OCI-LY3 (cell line): ENCODE measurements around the gene PDE7B.

Experiments
- H2AFZ ChIP-seq: fragments of 200-600, 300-600 bp; shearing (Covaris generic); 2 replicates; pipeline ENCODE4 v1.6.0; 2014; ENCODE audit warnings: antibody characterized with exemption, low read depth, low read length
- H3K27ac ChIP-seq: fragments of 200-600, 300-600 bp; sonication (generic); 2 replicates; pipeline ENCODE4 v1.5.1; 2014; ENCODE audit warnings: mild to moderate bottlenecking, low read length, moderate library complexity, mixed read lengths
- H3K27me3 ChIP-seq: fragments of 200-600, 300-600 bp; sonication (generic); 2 replicates; pipeline ENCODE4 v1.6.1; 2014; ENCODE audit warnings: low read depth, low read length, mixed read lengths
- H3K36me3 ChIP-seq: fragments of 200-600, 300-600 bp; sonication (generic); replicated peaks from 2 replicates; pipeline ENCODE3; 2014; ENCODE audit warnings: low read depth, low read length, mixed read lengths
- H3K4me1 ChIP-seq: fragments of 300-600, 200-600 bp; sonication (generic); 2 replicates; pipeline ENCODE4 v1.6.1; 2014; ENCODE audit warnings: low read length, mixed read lengths
- H3K4me2 ChIP-seq: fragments of 200-600, 300-600 bp; sonication (generic); 2 replicates; pipeline ENCODE4 v1.6.1; 2014; ENCODE audit warnings: low read length, mixed read lengths
- H3K4me3 ChIP-seq: fragments of 300-600, 200-600 bp; sonication (generic); 2 replicates; pipeline ENCODE4 v1.5.1; 2014; ENCODE audit warnings: antibody characterized with exemption, mild to moderate bottlenecking, low read length, moderate library complexity
- H3K79me2 ChIP-seq: fragments of 300-600, 200-600 bp; shearing (Covaris generic); 2 replicates; pipeline ENCODE4 v1.6.1; 2014; ENCODE audit warnings: mild to moderate bottlenecking, low read length, mixed read lengths
- H3K9ac ChIP-seq: fragments of 300-600, 200-600 bp; shearing (Covaris generic); 2 replicates; pipeline ENCODE4 v1.6.0; 2014; ENCODE audit warnings: mild to moderate bottlenecking, low read length, moderate library complexity
- H3K9me3 ChIP-seq: fragments of 200-600, 300-600 bp; shearing (Covaris generic); 2 replicates; pipeline ENCODE4 v1.6.1; 2014; ENCODE audit warnings: low read length, mixed read lengths; ENCODE audit not compliant: insufficient read depth
- H4K20me1 ChIP-seq: fragments of 200-600, 300-600 bp; sonication (generic); 2 replicates; pipeline ENCODE4 v1.6.1; 2016; ENCODE audit warnings: low read length, mixed read lengths; ENCODE audit not compliant: insufficient read depth
- EZH2phosphoT487 ChIP-seq: fragments of 200-600 bp; shearing (Covaris generic); IDR thresholded peaks from 2 replicates; pipeline ENCODE4 v1.6.1; 2018; ENCODE audit warnings: antibody characterized with exemption, mixed run types, low read depth
- TF ChIP-seq, protein P1 (sequence below): fragments of 200-600, 300-600 bp; sonication (generic); IDR thresholded peaks from 2 replicates; pipeline ENCODE4 v1.5.1; 2014; ENCODE audit warnings: antibody characterized with exemption, low read length, low read depth

The PDE7B gene

DNA sequence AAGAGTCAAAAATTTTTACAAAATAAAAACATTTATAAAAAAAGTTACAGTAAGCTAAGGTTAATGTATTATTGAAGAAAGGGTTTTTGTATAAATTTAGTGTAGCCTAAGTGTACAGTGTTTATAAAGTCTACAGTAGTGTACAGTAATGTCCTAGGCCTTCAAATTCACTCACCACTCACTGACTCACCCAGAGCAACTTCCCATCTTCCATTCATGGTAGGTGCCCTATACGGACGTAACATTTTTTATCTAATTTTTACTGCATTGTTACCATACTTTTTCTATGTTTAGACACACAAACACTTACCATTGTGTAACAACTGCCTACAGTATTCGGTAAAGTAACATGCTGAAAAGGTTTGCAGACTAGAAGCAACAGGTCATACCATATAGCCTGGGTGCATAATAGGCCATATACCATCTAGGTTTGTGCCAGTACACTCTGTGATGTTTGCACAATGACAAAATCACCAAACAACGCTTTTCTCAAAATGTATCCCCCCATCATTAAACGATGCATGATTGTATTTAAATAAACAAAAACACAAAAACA is 392.6 kb downstream of the PDE7B start:
- Histone ChIP-seq H3K36me3 (peaks cover 19% of the 10 kb centered on the region), H4K20me1 (no peaks in the 10 kb centered on the region), H3K27ac (no peak overlapping the region), H3K4me1 (peaks cover 5% of the 10 kb centered on the region), H3K4me2 (no peak overlapping the region), H3K4me3 (no peak overlapping the region), H3K9ac (no peak overlapping the region), H2AFZ (no peak overlapping the region), H3K9me3 (no peaks in the 10 kb centered on the region), H3K27me3 (no peaks in the 10 kb centered on the region), H3K79me2 (peaks cover 22% of the 10 kb centered on the region)
- no peak for TF ChIP-seq EZH2phosphoT487
- TF ChIP-seq, protein P1, sequence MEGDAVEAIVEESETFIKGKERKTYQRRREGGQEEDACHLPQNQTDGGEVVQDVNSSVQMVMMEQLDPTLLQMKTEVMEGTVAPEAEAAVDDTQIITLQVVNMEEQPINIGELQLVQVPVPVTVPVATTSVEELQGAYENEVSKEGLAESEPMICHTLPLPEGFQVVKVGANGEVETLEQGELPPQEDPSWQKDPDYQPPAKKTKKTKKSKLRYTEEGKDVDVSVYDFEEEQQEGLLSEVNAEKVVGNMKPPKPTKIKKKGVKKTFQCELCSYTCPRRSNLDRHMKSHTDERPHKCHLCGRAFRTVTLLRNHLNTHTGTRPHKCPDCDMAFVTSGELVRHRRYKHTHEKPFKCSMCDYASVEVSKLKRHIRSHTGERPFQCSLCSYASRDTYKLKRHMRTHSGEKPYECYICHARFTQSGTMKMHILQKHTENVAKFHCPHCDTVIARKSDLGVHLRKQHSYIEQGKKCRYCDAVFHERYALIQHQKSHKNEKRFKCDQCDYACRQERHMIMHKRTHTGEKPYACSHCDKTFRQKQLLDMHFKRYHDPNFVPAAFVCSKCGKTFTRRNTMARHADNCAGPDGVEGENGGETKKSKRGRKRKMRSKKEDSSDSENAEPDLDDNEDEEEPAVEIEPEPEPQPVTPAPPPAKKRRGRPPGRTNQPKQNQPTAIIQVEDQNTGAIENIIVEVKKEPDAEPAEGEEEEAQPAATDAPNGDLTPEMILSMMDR: no peak
